Loucy (cell line): ENCODE results near the gene DCAKD.

ENCODE experiments used
- H2AFZ ChIP-seq: fragments of 200-600 bp; sonication (generic); 2 replicates; pipeline ENCODE4 v1.6.0; 2016; ENCODE audit warnings: antibody characterized with exemption, mild to moderate bottlenecking, low read length, moderate library complexity
- H3F3A ChIP-seq: fragments of 200-600 bp; 2 replicates; pipeline ENCODE4 v1.6.0; 2016; ENCODE audit warnings: antibody characterized with exemption, low read depth, mild to moderate bottlenecking
- H3K27me3 ChIP-seq: fragments of 200-600 bp; sonication (generic); 2 replicates; pipeline ENCODE4 v1.6.1; 2014; ENCODE audit warnings: low read length, mild to moderate bottlenecking; ENCODE audit not compliant: insufficient read depth, poor library complexity, severe bottlenecking
- H3K36me3 ChIP-seq: fragments of 200-600 bp; sonication (generic); 2 replicates; pipeline ENCODE4 v1.6.1; 2016; ENCODE audit warnings: low read length; ENCODE audit not compliant: insufficient read depth
- H3K4me1 ChIP-seq: fragments of 200-600 bp; sonication (generic); 2 replicates; pipeline ENCODE4 v1.5.1; 2014; ENCODE audit warnings: low read length, mild to moderate bottlenecking; ENCODE audit not compliant: insufficient read depth, poor library complexity, severe bottlenecking
- H3K4me2 ChIP-seq: fragments of 200-600 bp; sonication (generic); 2 replicates; pipeline ENCODE4 v1.6.0; 2014; ENCODE audit warnings: antibody characterized with exemption, low read length, low read depth, mild to moderate bottlenecking; ENCODE audit not compliant: poor library complexity, severe bottlenecking
- H3K4me3 ChIP-seq: fragments of 200-600 bp; sonication (generic); 2 replicates; pipeline ENCODE4 v1.5.1; 2014; ENCODE audit warnings: low read length, mild to moderate bottlenecking, mixed read lengths; ENCODE audit not compliant: poor library complexity, severe bottlenecking
- H3K79me2 ChIP-seq: fragments of 200-600 bp; sonication (generic); 2 replicates; pipeline ENCODE4 v1.6.1; 2014; ENCODE audit warnings: low read length; ENCODE audit not compliant: insufficient read depth
- H3K9ac ChIP-seq: fragments of 200-600 bp; sonication (generic); 2 replicates; pipeline ENCODE4 v1.6.0; 2014; ENCODE audit warnings: mild to moderate bottlenecking, low read depth, low read length, moderate library complexity; ENCODE audit not compliant: poor library complexity, severe bottlenecking
- H3K9me2 ChIP-seq: fragments of 200-600 bp; sonication (generic); replicated peaks from 2 replicates; pipeline ENCODE4 v1.6.1; 2016; ENCODE audit warnings: low read depth, low read length, mixed read lengths
- H3K9me3 ChIP-seq: fragments of 200-600 bp; sonication (generic); 2 replicates; pipeline ENCODE4 v1.6.1; 2014; ENCODE audit warnings: mild to moderate bottlenecking, antibody characterized with exemption, low read length, low read depth; ENCODE audit not compliant: insufficient read depth
- H4K20me1 ChIP-seq: fragments of 200-600 bp; sonication (generic); 2 replicates; pipeline ENCODE4 v1.6.0; 2014; ENCODE audit warnings: antibody characterized with exemption, low read length, mild to moderate bottlenecking; ENCODE audit not compliant: insufficient read depth, poor library complexity, severe bottlenecking
- EZH2phosphoT487 ChIP-seq: fragments of 200-600 bp; IDR thresholded peaks from 2 replicates; pipeline ENCODE4 v1.6.1; 2018; ENCODE audit warnings: antibody characterized with exemption, mild to moderate bottlenecking, moderate library complexity, borderline replicate concordance
- TF ChIP-seq, protein P1 (sequence below): fragments of 200-600 bp; sonication (generic); conservative IDR thresholded peaks from 2 replicates; pipeline ENCODE4 v1.5.1; 2014; ENCODE audit warnings: mild to moderate bottlenecking, antibody characterized with exemption, low read length

The DCAKD gene

GRCh38 chr17:45077643-45078042 is 26.2 kb upstream of the DCAKD start:
- Histone ChIP-seq H3K79me2 (peaks cover 46% of the 10 kb centered on the region; the same call in 1 of the 2 replicates), H3K9me3 (no peaks in the 10 kb centered on the region), H3K9ac (no peak overlapping the region)

GRCh38 chr17:45073414-45074070 is 22.1 kb upstream of the DCAKD start:
- H4K20me1 ChIP-seq = peaks cover 11% of the 10 kb centered on the region
- no peak overlapping the region for H3K9ac ChIP-seq
- H3K4me1 ChIP-seq = peaks cover 11% of the 10 kb centered on the region
- H3K4me2 ChIP-seq = no peak overlapping the region
- TF ChIP-seq, protein P1, sequence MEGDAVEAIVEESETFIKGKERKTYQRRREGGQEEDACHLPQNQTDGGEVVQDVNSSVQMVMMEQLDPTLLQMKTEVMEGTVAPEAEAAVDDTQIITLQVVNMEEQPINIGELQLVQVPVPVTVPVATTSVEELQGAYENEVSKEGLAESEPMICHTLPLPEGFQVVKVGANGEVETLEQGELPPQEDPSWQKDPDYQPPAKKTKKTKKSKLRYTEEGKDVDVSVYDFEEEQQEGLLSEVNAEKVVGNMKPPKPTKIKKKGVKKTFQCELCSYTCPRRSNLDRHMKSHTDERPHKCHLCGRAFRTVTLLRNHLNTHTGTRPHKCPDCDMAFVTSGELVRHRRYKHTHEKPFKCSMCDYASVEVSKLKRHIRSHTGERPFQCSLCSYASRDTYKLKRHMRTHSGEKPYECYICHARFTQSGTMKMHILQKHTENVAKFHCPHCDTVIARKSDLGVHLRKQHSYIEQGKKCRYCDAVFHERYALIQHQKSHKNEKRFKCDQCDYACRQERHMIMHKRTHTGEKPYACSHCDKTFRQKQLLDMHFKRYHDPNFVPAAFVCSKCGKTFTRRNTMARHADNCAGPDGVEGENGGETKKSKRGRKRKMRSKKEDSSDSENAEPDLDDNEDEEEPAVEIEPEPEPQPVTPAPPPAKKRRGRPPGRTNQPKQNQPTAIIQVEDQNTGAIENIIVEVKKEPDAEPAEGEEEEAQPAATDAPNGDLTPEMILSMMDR = no peak
- no peak for TF ChIP-seq EZH2phosphoT487
- no peaks in the 10 kb centered on the region for H3K27me3 ChIP-seq
- no peak overlapping the region for H2AFZ ChIP-seq
- H3K36me3 ChIP-seq = peaks cover 27% of the 10 kb centered on the region; the same call in 1 of the 2 replicates
- H3K79me2 ChIP-seq = peaks cover 56% of the 10 kb centered on the region
- H3F3A ChIP-seq = no peaks in the 10 kb centered on the region
- H3K4me3 ChIP-seq = no peak overlapping the region
- no peaks in the 10 kb centered on the region for H3K9me3 ChIP-seq
- no peaks in the 10 kb centered on the region for H3K9me2 ChIP-seq

More at GRCh38 chr17:45077643-45078042, 26.2 kb upstream of the DCAKD start:
- Histone ChIP-seq H3K4me3 (no peak overlapping the region), H3F3A (no peaks in the 10 kb centered on the region), H3K36me3 (peaks cover 40% of the 10 kb centered on the region; the same call in 1 of the 2 replicates), H3K4me2 (peak overlapping the region; percentile 29), H3K9me2 (no peaks in the 10 kb centered on the region), H3K4me1 (peaks cover 11% of the 10 kb centered on the region), H2AFZ (no peak overlapping the region), H3K27me3 (no peaks in the 10 kb centered on the region), H4K20me1 (peaks cover 15% of the 10 kb centered on the region)
- TF ChIP-seq EZH2phosphoT487 = no peak
- TF ChIP-seq, protein P1 = no peak

DNA sequence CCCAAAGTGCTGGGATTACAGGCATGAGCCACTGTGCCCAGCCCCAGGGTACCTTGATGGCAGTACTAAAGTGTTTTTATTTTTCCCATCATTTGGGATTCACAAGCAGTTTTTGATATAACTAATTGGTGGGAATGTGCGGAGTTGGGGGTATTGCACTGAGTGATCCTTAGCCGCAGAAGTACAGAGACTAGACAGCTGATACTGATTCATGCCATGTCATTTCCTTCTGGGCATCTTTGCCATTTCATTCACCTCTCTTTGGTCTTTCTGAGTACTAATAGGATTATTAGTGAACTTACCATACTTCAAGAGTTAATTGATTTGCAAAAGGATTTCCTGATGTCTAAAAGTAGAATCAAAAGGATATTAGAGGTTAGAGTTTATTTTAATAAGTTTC is 19.4 kb upstream of the DCAKD start:
- H3K9ac ChIP-seq = no peak overlapping the region
- H3K9me2 ChIP-seq = no peaks in the 10 kb centered on the region
- no peaks in the 10 kb centered on the region for H3K4me1 ChIP-seq
- H3K9me3 ChIP-seq = no peaks in the 10 kb centered on the region
- no peak overlapping the region for H3K4me3 ChIP-seq
- H3F3A ChIP-seq = no peaks in the 10 kb centered on the region
- TF ChIP-seq, protein P1 = no peak
- TF ChIP-seq EZH2phosphoT487 = no peak
- H3K79me2 ChIP-seq = peaks cover 70% of the 10 kb centered on the region
- H3K36me3 ChIP-seq = peaks cover 19% of the 10 kb centered on the region; the same call in 1 of the 2 replicates
- H3K4me2 ChIP-seq = no peak overlapping the region
- H3K27me3 ChIP-seq = no peaks in the 10 kb centered on the region
- peaks cover 11% of the 10 kb centered on the region for H4K20me1 ChIP-seq
- no peak overlapping the region for H2AFZ ChIP-seq
